ENCODE data around the gene SYVN1. TPM values are rescaled to one million over a fixed set of nuclear protein-coding genes. Genes with fewer than 3 reads are reported as not detected.

SYVN1 gene
- total RNA-seq, 1 donor = 11.9 TPM

DNA sequence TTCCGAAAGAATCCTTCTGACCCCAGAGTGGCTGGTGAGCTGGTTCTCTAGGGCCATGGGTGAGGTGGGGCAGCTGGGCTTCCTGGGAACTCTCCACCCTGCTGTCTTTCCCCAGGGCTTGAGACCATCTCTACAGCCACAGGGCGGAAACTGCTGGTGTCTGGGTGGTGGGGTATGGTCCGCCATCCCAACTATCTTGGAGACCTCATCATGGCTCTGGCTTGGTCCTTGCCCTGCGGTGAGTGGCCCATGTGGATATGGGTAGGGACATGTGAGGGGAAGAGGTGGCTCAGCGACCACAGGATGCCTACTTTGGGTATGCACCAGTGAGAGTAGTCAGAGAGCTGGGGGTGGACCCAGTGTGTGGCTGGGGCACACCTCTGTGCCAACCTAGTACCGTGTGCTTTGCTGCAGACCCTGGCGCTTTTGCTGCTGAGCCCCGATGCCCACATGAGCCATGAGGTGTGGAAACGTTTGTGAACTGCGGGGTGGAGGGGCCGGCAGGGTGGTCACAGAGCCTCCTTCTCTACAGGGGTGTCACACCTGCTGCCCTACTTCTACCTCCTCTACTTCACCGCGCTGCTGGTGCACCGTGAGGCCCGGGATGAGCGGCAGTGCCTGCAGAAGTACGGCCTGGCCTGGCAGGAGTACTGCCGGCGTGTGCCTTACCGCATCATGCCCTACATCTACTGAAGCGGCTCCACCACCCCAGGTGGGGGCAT lies 18.8 kb downstream of the SYVN1 start:
- Histone ChIP-seq H3K27me3 (ENCODE audit: insufficient read depth, low read length) (no peaks in the 10 kb centered on the region), H4K20me1 (ENCODE audit: insufficient read depth, low read length) (peaks cover 15% of the 10 kb centered on the region), H3K4me1 (ENCODE audit: insufficient read depth, low read length) (peaks cover 27% of the 10 kb centered on the region), H3K79me2 (ENCODE audit: insufficient read depth, low read length) (peaks cover 26% of the 10 kb centered on the region), H3K27ac (ENCODE audit: low read depth, low read length) (no peak overlapping the region), H3K9me3 (ENCODE audit: low read depth, low read length) (no peaks in the 10 kb centered on the region), H3K4me2 (ENCODE audit: insufficient read depth, low read length) (no peak overlapping the region), H3K36me3 (ENCODE audit: insufficient read depth, low read length) (peaks cover 35% of the 10 kb centered on the region), H2AFZ (ENCODE audit: low read length) (no peak overlapping the region), H3K4me3 (ENCODE audit: insufficient read depth, low read length) (peak overlapping the region; percentile 97)
- TF ChIP-seq, protein P1, sequence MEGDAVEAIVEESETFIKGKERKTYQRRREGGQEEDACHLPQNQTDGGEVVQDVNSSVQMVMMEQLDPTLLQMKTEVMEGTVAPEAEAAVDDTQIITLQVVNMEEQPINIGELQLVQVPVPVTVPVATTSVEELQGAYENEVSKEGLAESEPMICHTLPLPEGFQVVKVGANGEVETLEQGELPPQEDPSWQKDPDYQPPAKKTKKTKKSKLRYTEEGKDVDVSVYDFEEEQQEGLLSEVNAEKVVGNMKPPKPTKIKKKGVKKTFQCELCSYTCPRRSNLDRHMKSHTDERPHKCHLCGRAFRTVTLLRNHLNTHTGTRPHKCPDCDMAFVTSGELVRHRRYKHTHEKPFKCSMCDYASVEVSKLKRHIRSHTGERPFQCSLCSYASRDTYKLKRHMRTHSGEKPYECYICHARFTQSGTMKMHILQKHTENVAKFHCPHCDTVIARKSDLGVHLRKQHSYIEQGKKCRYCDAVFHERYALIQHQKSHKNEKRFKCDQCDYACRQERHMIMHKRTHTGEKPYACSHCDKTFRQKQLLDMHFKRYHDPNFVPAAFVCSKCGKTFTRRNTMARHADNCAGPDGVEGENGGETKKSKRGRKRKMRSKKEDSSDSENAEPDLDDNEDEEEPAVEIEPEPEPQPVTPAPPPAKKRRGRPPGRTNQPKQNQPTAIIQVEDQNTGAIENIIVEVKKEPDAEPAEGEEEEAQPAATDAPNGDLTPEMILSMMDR (IDR thresholded peaks at IDR 0.05; ENCODE audit: extremely low read depth, low read depth, low read length) = no peak
- peak; percentile 59 for DNase-seq (ENCODE audit: insufficient read length, low spot score, missing footprints)

DNA sequence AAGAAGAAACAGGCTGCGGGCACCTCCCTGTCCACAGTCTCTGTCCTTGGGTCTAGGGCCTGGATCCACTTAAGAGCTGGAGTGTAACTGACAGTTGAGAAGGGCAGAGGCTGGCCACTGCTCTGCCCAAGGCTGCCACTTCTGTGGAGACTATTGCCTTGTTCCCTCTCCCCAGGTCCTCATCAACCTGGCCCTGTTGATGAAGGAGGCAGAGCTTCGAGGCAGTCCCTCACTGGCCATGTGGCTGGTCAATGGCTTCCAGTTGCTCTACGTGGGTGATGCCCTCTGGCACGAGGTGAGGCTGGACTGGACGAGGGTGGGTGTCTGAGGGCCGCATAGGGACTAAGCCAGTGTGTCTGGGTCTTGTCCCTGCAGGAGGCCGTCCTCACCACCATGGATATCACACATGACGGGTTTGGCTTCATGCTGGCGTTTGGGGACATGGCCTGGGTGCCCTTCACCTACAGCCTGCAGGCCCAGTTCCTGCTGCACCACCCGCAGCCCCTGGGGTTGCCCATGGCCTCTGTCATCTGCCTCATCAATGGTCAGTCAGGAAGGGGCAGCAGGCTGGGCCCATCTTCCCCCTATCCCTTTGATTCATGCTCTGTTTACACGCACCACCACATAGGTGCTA lies 19.7 kb downstream of the SYVN1 start:
- DNase-seq (ENCODE audit: insufficient read length, low spot score, missing footprints) = no peak
- TF ChIP-seq, protein P1 (IDR thresholded peaks at IDR 0.05; ENCODE audit: extremely low read depth, low read depth, low read length) = no peak
- Histone ChIP-seq H3K4me1 (ENCODE audit: insufficient read depth, low read length) (peaks cover 27% of the 10 kb centered on the region), H3K4me3 (ENCODE audit: insufficient read depth, low read length) (no peak overlapping the region), H2AFZ (ENCODE audit: low read length) (no peak overlapping the region), H3K27me3 (ENCODE audit: insufficient read depth, low read length) (no peaks in the 10 kb centered on the region), H4K20me1 (ENCODE audit: insufficient read depth, low read length) (peaks cover 21% of the 10 kb centered on the region), H3K9me3 (ENCODE audit: low read depth, low read length) (no peaks in the 10 kb centered on the region), H3K36me3 (ENCODE audit: insufficient read depth, low read length) (peaks cover 26% of the 10 kb centered on the region), H3K27ac (ENCODE audit: low read depth, low read length) (no peak overlapping the region), H3K4me2 (ENCODE audit: insufficient read depth, low read length) (no peak overlapping the region), H3K79me2 (ENCODE audit: insufficient read depth, low read length) (peaks cover 19% of the 10 kb centered on the region)

DNA sequence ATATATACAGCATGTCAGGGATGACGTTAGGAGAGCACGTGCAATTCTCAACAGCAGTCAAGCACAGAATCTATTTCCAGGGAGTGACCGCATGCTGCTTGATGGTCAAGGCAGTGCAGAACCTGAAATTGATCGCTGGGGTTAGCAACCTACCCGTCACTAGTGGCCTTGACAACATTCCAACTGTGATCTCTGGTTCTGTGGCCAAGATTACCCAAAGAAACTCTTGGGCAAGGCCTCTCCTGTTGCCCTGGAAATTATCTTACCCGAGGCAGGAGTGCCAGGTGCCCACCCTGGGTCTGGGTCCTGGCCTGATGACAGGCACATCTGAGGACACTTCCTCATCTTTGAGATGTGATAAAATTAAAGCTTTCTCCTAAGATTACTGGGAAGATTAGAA lies 20.5 kb downstream of the SYVN1 start:
- no peak overlapping the region for H3K4me3 ChIP-seq (ENCODE audit: insufficient read depth, low read length)
- peaks cover 22% of the 10 kb centered on the region for H4K20me1 ChIP-seq (ENCODE audit: insufficient read depth, low read length)
- DNase-seq (ENCODE audit: insufficient read length, low spot score, missing footprints) = peak; percentile 52
- TF ChIP-seq, protein P1 (IDR thresholded peaks at IDR 0.05; ENCODE audit: extremely low read depth, low read depth, low read length) = no peak
- no peaks in the 10 kb centered on the region for H3K27me3 ChIP-seq (ENCODE audit: insufficient read depth, low read length)
- H3K36me3 ChIP-seq (ENCODE audit: insufficient read depth, low read length) = peaks cover 18% of the 10 kb centered on the region
- peaks cover 27% of the 10 kb centered on the region for H3K4me1 ChIP-seq (ENCODE audit: insufficient read depth, low read length)
- H3K79me2 ChIP-seq (ENCODE audit: insufficient read depth, low read length) = peaks cover 19% of the 10 kb centered on the region
- no peaks in the 10 kb centered on the region for H3K9me3 ChIP-seq (ENCODE audit: low read depth, low read length)
- H3K27ac ChIP-seq (ENCODE audit: low read depth, low read length) = no peak overlapping the region
- H3K4me2 ChIP-seq (ENCODE audit: insufficient read depth, low read length) = no peak overlapping the region
- H2AFZ ChIP-seq (ENCODE audit: low read length) = no peak overlapping the region

DNA sequence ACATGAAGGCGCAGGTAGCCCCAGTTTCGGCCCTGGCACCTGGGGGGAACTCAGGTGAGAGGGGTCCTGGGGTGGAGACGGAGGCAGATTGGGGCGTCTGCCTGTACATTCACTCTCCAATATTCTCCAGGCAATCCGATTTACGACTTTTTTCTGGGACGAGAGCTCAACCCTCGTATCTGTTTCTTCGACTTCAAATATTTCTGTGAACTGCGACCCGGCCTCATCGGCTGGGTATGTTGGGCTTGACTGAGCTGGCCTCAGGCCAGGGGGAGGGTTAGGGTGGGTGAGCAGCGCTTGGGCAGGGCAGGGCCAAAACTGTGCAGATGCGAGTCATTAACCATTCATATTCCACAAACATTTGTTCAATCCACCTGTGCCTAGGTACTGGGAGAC lies 21.0 kb downstream of the SYVN1 start:
- peaks cover 22% of the 10 kb centered on the region for H4K20me1 ChIP-seq (ENCODE audit: insufficient read depth, low read length)
- no peaks in the 10 kb centered on the region for H3K27me3 ChIP-seq (ENCODE audit: insufficient read depth, low read length)
- no peaks in the 10 kb centered on the region for H3K9me3 ChIP-seq (ENCODE audit: low read depth, low read length)
- peaks cover 19% of the 10 kb centered on the region for H3K79me2 ChIP-seq (ENCODE audit: insufficient read depth, low read length)
- peak overlapping the region; percentile 67 for H3K4me3 ChIP-seq (ENCODE audit: insufficient read depth, low read length)
- H3K4me1 ChIP-seq (ENCODE audit: insufficient read depth, low read length) = peaks cover 27% of the 10 kb centered on the region
- peak; percentile 74 for DNase-seq (ENCODE audit: insufficient read length, low spot score, missing footprints)
- H3K4me2 ChIP-seq (ENCODE audit: insufficient read depth, low read length) = peak overlapping the region; percentile 92
- TF ChIP-seq, protein P1 (IDR thresholded peaks at IDR 0.05; ENCODE audit: extremely low read depth, low read depth, low read length) = no peak
- H3K27ac ChIP-seq (ENCODE audit: low read depth, low read length) = no peak overlapping the region
- peaks cover 13% of the 10 kb centered on the region for H3K36me3 ChIP-seq (ENCODE audit: insufficient read depth, low read length)
- no peak overlapping the region for H2AFZ ChIP-seq (ENCODE audit: low read length)
